Fibroblast of lung (primary cell): ENCODE data around the gene ERP44. TPM values are rescaled to one million over a fixed set of nuclear protein-coding genes. Genes with fewer than 3 reads are reported as not detected.
"Not testable (repeated sequence)": the region's sequence is repeated elsewhere in the genome, so short reads cannot be mapped to it uniquely, and the experiment has no call there.

Experiments used
- DNase-seq, 2 donors: peaks; one replicate each; pipeline versions ENCODE4 v3.0.0 to v3.0.0-alpha.2; 2010; ENCODE audit warnings: low read depth in 2 of 2
- H2AFZ ChIP-seq: 2 replicates; pipeline ENCODE4 v1.5.1; 2012; ENCODE audit warnings: low read length, control low read depth, inconsistent platforms
- H3K27ac ChIP-seq: 2 replicates; pipeline ENCODE4 v1.5.1; 2011; ENCODE audit warnings: low read length, control low read depth; ENCODE audit not compliant: insufficient read depth
- H3K27me3 ChIP-seq: 2 replicates; pipeline ENCODE4 v1.5.1; 2011; ENCODE audit warnings: mild to moderate bottlenecking, low read length; ENCODE audit not compliant: control insufficient read depth, insufficient read depth
- H3K36me3 ChIP-seq: 2 replicates; pipeline ENCODE4 v1.5.1; 2011; ENCODE audit warnings: low read length; ENCODE audit not compliant: control insufficient read depth, insufficient read depth
- H3K4me1 ChIP-seq: 2 replicates; pipeline ENCODE4 v1.5.1; 2011; ENCODE audit warnings: low read length; ENCODE audit not compliant: control insufficient read depth, insufficient read depth; ENCODE audit errors: extremely low read depth
- H3K4me2 ChIP-seq: 2 replicates; pipeline ENCODE4 v1.5.1; 2011; ENCODE audit warnings: low read length, control low read depth; ENCODE audit not compliant: insufficient read depth; ENCODE audit errors: extremely low read depth
- H3K4me3 ChIP-seq, 4 experiments: fragments of 200-600 bp in 1 of 4; sonication (generic) in 1 of 4; replicated peaks in 1 of 4; 2 replicates each; pipeline ENCODE4 v1.5.1; 2011 to 2016; ENCODE audit warnings: low read length in 4 of 4, low read depth in 3 of 4, mild to moderate bottlenecking in 3 of 4, control low read depth in 2 of 4, inconsistent platforms in 1 of 4, mixed read lengths in 1 of 4; ENCODE audit not compliant: insufficient read depth in 1 of 4; ENCODE audit errors: control extremely low read depth in 1 of 4
- H3K79me2 ChIP-seq: 2 replicates; pipeline ENCODE4 v1.5.1; 2012; ENCODE audit warnings: mild to moderate bottlenecking, low read length, inconsistent platforms; ENCODE audit not compliant: control insufficient read depth, insufficient read depth
- H3K9ac ChIP-seq: 2 replicates; pipeline ENCODE4 v1.5.1; 2011; ENCODE audit warnings: mild to moderate bottlenecking, low read length, control low read depth; ENCODE audit not compliant: insufficient read depth
- H3K9me3 ChIP-seq: 2 replicates; pipeline ENCODE4 v1.5.1; 2012; ENCODE audit warnings: low read depth, low read length; ENCODE audit not compliant: control insufficient read depth, insufficient read depth
- H4K20me1 ChIP-seq: 2 replicates; pipeline ENCODE4 v1.5.1; 2011; ENCODE audit warnings: low read length; ENCODE audit not compliant: control insufficient read depth, insufficient read depth; ENCODE audit errors: extremely low read depth
- EZH2 ChIP-seq: IDR thresholded peaks from 2 replicates; pipeline ENCODE4 v1.5.1; 2012; ENCODE audit warnings: low read length, control low read depth, mild to moderate bottlenecking; ENCODE audit errors: missing control alignments
- polyA plus RNA-seq, 2 donors: library from polyadenylated mRNA; depleted of rRNA in 1 of 2; stranded (reverse) in 1 of 2; unstranded in 1 of 2; fragments of >200 nt; gene quantifications; 2 replicates each; pipeline ENCODE4 v1.2.1, GENCODE V29; 2011 to 2012; ENCODE audit warnings: missing spikeins in 1 of 2
- total RNA-seq: library from RNA; depleted of rRNA; stranded (reverse); fragments of >200 nt; gene quantifications from 2 replicates; pipeline ENCODE4 v1.2.1, GENCODE V29; 2014
- TF ChIP-seq, protein P1 (sequence below), 2 donors: IDR thresholded peaks in 1 of 2; conservative IDR thresholded peaks in 1 of 2; 1 replicate in 1 of 2; 2 replicates in 1 of 2; pipeline ENCODE4 v1.5.1; 2011 to 2012; ENCODE audit warnings: low read length in 2 of 2, control low read depth in 1 of 2, inconsistent platforms in 1 of 2, low read depth in 1 of 2, mild to moderate bottlenecking in 1 of 2

The ERP44 gene
- total and polyA plus RNA-seq, 2 donors (not counting 1 experiment from before 2014, with no cell fraction given) = 8.6 to 24.0 TPM

DNA sequence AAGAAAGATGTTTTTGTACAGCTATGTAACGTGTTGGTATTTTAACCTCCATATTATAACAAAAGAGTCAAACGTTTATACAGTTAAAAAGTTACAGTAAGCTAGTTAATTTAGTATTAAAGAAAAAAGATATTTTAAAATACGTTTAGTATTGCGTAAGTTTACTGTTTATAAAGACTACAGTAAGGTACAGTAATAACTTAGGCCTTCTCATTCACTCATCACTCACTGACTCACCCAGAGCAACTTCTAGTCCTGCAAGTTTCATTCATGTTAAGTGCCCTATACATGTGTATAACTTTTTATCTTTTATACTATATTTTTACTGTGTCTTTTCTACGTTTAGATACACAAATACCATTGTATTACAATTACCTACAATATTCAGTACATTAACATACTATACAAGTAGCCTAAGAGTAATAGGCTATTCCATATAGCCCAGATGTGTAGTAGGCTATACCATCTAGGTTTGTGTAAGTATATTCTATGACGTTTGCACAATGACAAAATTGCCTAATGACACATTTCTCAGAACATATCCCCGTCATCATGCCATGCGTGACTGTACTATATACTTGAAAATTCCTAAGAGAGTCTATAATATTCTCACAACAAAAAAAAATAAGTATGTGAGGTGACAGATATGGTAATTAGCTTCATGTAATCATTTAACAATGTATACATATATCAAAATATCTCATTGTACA lies 33.8 kb downstream of the ERP44 start:
- Histone ChIP-seq H3K4me2 (peak overlapping the region; percentile 59), H4K20me1 (no peaks in the 10 kb centered on the region), H3K27ac (peak overlapping the region; percentile 12), H3K27me3 (no peaks in the 10 kb centered on the region), H2AFZ (no peak overlapping the region), H3K79me2 (peaks cover 7% of the 10 kb centered on the region), H3K36me3 (no peaks in the 10 kb centered on the region), H3K4me3 (no peak overlapping the region), H3K4me1 (peaks cover 10% of the 10 kb centered on the region), H3K9me3 (no peaks in the 10 kb centered on the region), H3K9ac (no peak overlapping the region)
- TF ChIP-seq, protein P1, sequence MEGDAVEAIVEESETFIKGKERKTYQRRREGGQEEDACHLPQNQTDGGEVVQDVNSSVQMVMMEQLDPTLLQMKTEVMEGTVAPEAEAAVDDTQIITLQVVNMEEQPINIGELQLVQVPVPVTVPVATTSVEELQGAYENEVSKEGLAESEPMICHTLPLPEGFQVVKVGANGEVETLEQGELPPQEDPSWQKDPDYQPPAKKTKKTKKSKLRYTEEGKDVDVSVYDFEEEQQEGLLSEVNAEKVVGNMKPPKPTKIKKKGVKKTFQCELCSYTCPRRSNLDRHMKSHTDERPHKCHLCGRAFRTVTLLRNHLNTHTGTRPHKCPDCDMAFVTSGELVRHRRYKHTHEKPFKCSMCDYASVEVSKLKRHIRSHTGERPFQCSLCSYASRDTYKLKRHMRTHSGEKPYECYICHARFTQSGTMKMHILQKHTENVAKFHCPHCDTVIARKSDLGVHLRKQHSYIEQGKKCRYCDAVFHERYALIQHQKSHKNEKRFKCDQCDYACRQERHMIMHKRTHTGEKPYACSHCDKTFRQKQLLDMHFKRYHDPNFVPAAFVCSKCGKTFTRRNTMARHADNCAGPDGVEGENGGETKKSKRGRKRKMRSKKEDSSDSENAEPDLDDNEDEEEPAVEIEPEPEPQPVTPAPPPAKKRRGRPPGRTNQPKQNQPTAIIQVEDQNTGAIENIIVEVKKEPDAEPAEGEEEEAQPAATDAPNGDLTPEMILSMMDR (conservative IDR thresholded peaks at IDR 0.05 in 1 of 2, IDR thresholded peaks at IDR 0.05 in 1 of 2; ENCODE audit: low read depth in 1 of 2, low read length in 2 of 2) = no peak
- no peak for TF ChIP-seq EZH2
- peak; percentile 75 for DNase-seq

- TF ChIP-seq, protein P1 (conservative IDR thresholded peaks at IDR 0.05 in 1 of 2, IDR thresholded peaks at IDR 0.05 in 1 of 2; ENCODE audit: low read depth in 1 of 2, low read length in 2 of 2) = no peak
- TF ChIP-seq EZH2 = no peak
- Histone ChIP-seq H3K4me1 (peaks cover 10% of the 10 kb centered on the region), H3K4me3 (no peak overlapping the region), H3K79me2 (peaks cover 7% of the 10 kb centered on the region), H3K27me3 (no peaks in the 10 kb centered on the region), H2AFZ (no peak overlapping the region), H3K27ac (no peak overlapping the region), H4K20me1 (no peaks in the 10 kb centered on the region), H3K36me3 (no peaks in the 10 kb centered on the region), H3K9ac (no peak overlapping the region), H3K4me2 (no peak overlapping the region), H3K9me3 (no peaks in the 10 kb centered on the region)
- peak in 1 of 2 donors; percentile 18 for DNase-seq
Observed at GRCh38 chr9:100063185-100063584, 35.6 kb downstream of the ERP44 start.

DNA sequence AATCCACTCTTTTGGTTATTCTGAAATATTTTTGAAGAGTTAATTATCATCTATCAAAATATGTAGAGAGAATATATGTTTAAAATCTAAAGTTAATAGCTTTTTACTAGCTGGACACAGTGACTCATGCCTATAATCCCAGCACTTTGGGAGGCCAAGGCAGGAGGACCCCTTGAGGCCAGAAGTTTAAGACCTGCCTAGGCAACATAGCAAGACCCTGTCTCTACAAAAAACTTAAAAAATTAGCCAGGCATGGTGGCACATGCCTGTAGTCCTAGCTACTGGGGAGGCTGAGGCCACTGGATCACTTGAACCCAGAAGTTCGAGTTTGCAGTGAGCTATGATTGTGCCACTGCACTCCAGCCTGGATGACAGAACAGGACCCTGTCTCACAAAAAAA lies 36.1 kb downstream of the ERP44 start:
- not testable (repeated sequence) for H3K79me2 ChIP-seq, H3K4me2 ChIP-seq, H3K9me3 ChIP-seq, H3K27me3 ChIP-seq, H3K27ac ChIP-seq, H3K4me3 ChIP-seq, H3K36me3 ChIP-seq, H3K9ac ChIP-seq, DNase-seq, H2AFZ ChIP-seq, H4K20me1 ChIP-seq, H3K4me1 ChIP-seq
